ENCODE measurements around the gene COG8.

The COG8 gene

GRCh38 chr16:69285240-69285639, 54.1 kb downstream of the COG8 start:
- no peak for DNase-seq (ENCODE audit: low read depth)

GRCh38 chr16:69283851-69284250, 55.5 kb downstream of the COG8 start:
- DNase-seq (ENCODE audit: low read depth): no peak

GRCh38 chr16:69277413-69277812, 62.0 kb downstream of the COG8 start:
- no peak for DNase-seq (ENCODE audit: low read depth)

Data from GM04504 (cell line).